ENCODE data around the gene CLRN3. TPM values are rescaled to one million over a fixed set of nuclear protein-coding genes. Genes with fewer than 3 reads are reported as not detected.

The CLRN3 gene
- total RNA-seq, 1 donor from 2014 or later, result not detected

DNA sequence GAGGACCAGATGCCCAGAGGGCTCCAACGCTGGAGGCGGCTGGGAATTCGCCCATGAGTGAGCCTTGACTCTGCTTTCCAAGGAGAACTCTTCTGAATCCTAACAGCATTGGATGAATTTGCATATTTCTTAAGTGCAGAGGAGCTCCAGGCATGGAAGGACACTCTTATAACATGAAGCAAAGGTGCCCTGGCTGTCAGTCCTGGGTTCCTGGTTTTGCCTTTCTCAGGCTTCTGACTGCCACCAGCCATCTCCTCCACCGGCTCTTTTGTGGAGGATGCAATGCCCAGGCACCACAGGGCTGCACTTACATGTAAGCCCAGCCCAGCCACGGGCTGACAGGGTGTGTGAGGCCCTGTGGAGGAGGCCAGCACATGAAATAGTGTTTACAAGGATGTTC is 8.2 kb downstream of the CLRN3 start:
- no peak overlapping the region for H3K4me2 ChIP-seq (ENCODE audit: low read length)
- no peak for DNase-seq (ENCODE audit: low read depth)
- H3K4me1 ChIP-seq (ENCODE audit: insufficient read depth, low read length), result peaks cover 6% of the 10 kb centered on the region
- Mint-ChIP-seq H3K27ac (ENCODE audit: unreplicated experiment) (no peak overlapping the region), H3K27me3 (ENCODE audit: low read depth, unreplicated experiment) (peaks cover 18% of the 10 kb centered on the region), H3K4me1 (ENCODE audit: low read depth, unreplicated experiment) (peaks cover 11% of the 10 kb centered on the region), H3K9me3 (ENCODE audit: unreplicated experiment) (no peaks in the 10 kb centered on the region), H3K4me3 (ENCODE audit: unreplicated experiment) (no peak overlapping the region), H3K36me3 (ENCODE audit: low read depth, unreplicated experiment) (no peaks in the 10 kb centered on the region)
- no peak overlapping the region for H3K4me3 ChIP-seq (ENCODE audit: insufficient read depth, low read depth, low read length)
- TF ChIP-seq, protein P1, sequence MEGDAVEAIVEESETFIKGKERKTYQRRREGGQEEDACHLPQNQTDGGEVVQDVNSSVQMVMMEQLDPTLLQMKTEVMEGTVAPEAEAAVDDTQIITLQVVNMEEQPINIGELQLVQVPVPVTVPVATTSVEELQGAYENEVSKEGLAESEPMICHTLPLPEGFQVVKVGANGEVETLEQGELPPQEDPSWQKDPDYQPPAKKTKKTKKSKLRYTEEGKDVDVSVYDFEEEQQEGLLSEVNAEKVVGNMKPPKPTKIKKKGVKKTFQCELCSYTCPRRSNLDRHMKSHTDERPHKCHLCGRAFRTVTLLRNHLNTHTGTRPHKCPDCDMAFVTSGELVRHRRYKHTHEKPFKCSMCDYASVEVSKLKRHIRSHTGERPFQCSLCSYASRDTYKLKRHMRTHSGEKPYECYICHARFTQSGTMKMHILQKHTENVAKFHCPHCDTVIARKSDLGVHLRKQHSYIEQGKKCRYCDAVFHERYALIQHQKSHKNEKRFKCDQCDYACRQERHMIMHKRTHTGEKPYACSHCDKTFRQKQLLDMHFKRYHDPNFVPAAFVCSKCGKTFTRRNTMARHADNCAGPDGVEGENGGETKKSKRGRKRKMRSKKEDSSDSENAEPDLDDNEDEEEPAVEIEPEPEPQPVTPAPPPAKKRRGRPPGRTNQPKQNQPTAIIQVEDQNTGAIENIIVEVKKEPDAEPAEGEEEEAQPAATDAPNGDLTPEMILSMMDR (IDR thresholded peaks at IDR 0.05; ENCODE audit: insufficient read depth, low read depth, low read length), result no peak
- no peak for TF ChIP-seq EZH2 (IDR thresholded peaks at IDR 0.05; ENCODE audit: insufficient read depth, low read length)
- no peak overlapping the region for H3K27ac ChIP-seq (ENCODE audit: low read depth, low read length)
- no peak for FAIRE-seq
- no peaks in the 10 kb centered on the region for H3K36me3 ChIP-seq (ENCODE audit: insufficient read depth, low read length)
- H4K20me1 ChIP-seq (ENCODE audit: insufficient read depth, low read length), result no peaks in the 10 kb centered on the region
- H3K9ac ChIP-seq (ENCODE audit: low read length), result no peak overlapping the region
- H2AFZ ChIP-seq (ENCODE audit: low read depth, low read length), result no peak overlapping the region
- H3K27me3 ChIP-seq (ENCODE audit: insufficient read depth, low read length), result peaks cover 5% of the 10 kb centered on the region
- H3K79me2 ChIP-seq (ENCODE audit: insufficient read depth, low read length), result no peaks in the 10 kb centered on the region
- H3K9me3 ChIP-seq (ENCODE audit: insufficient read depth, low read depth, low read length), result no peaks in the 10 kb centered on the region

DNA sequence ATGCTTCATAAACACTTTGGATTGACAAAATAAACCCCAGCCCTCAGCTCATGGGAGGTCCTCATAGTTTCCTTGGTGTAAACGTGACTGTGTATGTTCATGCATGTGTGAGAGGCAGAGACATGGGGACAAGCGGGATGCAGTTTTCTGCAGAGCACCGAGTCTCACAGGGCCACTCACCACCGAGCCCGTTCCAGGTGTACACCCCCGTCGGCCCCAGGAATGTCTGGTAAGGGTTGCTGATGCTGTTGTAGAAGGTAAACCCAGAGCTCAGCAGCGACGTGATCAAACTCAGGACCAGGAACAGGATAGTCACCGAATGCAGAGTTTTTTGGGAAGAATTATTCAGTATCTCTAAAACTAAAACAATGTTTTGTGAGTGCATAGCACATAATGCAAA is 9.2 kb downstream of the CLRN3 start:
- no peak for DNase-seq (ENCODE audit: low read depth)
- H3K4me2 ChIP-seq (ENCODE audit: low read length), result no peak overlapping the region
- H3K27me3 ChIP-seq (ENCODE audit: insufficient read depth, low read length), result peaks cover 7% of the 10 kb centered on the region
- no peaks in the 10 kb centered on the region for H3K4me1 ChIP-seq (ENCODE audit: insufficient read depth, low read length)
- H3K27me3 Mint-ChIP-seq (ENCODE audit: low read depth, unreplicated experiment), result peaks cover 21% of the 10 kb centered on the region
- H3K27ac ChIP-seq (ENCODE audit: low read depth, low read length), result no peak overlapping the region
- H3K4me3 ChIP-seq (ENCODE audit: insufficient read depth, low read depth, low read length), result no peak overlapping the region
- no peaks in the 10 kb centered on the region for H3K9me3 ChIP-seq (ENCODE audit: insufficient read depth, low read depth, low read length)
- no peaks in the 10 kb centered on the region for H3K79me2 ChIP-seq (ENCODE audit: insufficient read depth, low read length)
- H3K9ac ChIP-seq (ENCODE audit: low read length), result no peak overlapping the region
- H3K4me1 Mint-ChIP-seq (ENCODE audit: low read depth, unreplicated experiment), result peaks cover 3% of the 10 kb centered on the region
- H3K9me3 Mint-ChIP-seq (ENCODE audit: unreplicated experiment), result no peaks in the 10 kb centered on the region
- H3K4me3 Mint-ChIP-seq (ENCODE audit: unreplicated experiment), result no peak overlapping the region
- TF ChIP-seq, protein P1 (IDR thresholded peaks at IDR 0.05; ENCODE audit: insufficient read depth, low read depth, low read length), result no peak
- no peak for TF ChIP-seq EZH2 (IDR thresholded peaks at IDR 0.05; ENCODE audit: insufficient read depth, low read length)
- H4K20me1 ChIP-seq (ENCODE audit: insufficient read depth, low read length), result no peaks in the 10 kb centered on the region
- no peak overlapping the region for H2AFZ ChIP-seq (ENCODE audit: low read depth, low read length)
- H3K36me3 Mint-ChIP-seq (ENCODE audit: low read depth, unreplicated experiment), result no peaks in the 10 kb centered on the region
- H3K36me3 ChIP-seq (ENCODE audit: insufficient read depth, low read length), result no peaks in the 10 kb centered on the region
- FAIRE-seq, result no peak
- H3K27ac Mint-ChIP-seq (ENCODE audit: unreplicated experiment), result no peak overlapping the region

DNA sequence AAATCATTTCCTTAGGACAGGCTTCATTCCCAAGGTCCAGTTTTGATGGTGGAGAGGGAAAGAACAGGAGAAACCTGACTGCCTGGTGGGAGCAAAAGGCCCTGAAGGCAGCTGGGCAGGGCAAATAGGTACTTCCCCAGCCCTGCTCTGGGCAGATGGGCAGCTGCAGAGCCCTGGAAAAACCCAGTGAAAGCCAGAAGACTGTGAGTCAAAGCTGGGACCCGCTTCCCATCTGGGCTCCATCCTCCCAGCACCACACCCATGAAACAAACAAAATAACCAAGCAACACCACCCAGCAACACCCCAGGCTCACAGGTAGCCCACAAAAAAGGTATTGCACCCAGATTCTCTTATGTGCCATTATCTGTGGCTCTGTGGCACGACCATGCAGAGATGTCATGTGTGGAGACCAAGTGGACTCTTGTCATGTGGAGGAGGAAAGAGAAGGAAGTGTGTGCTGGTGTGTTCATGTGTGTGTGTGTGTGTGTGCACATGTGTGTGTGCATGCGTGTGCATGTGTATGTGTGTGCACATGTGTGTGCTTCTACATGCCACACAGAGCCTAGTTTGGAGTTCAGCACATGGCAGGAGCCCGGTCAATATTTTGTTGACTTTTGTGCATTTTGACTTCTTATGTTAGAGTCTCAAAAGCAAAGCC is 9.8 kb downstream of the CLRN3 start:
- Histone ChIP-seq H2AFZ (ENCODE audit: low read depth, low read length) (no peak overlapping the region), H3K79me2 (ENCODE audit: insufficient read depth, low read length) (no peaks in the 10 kb centered on the region), H3K27ac (ENCODE audit: low read depth, low read length) (no peak overlapping the region), H3K4me2 (ENCODE audit: low read length) (no peak overlapping the region), H4K20me1 (ENCODE audit: insufficient read depth, low read length) (no peaks in the 10 kb centered on the region), H3K36me3 (ENCODE audit: insufficient read depth, low read length) (no peaks in the 10 kb centered on the region), H3K9me3 (ENCODE audit: insufficient read depth, low read depth, low read length) (no peaks in the 10 kb centered on the region), H3K4me3 (ENCODE audit: insufficient read depth, low read depth, low read length) (no peak overlapping the region), H3K9ac (ENCODE audit: low read length) (no peak overlapping the region), H3K27me3 (ENCODE audit: insufficient read depth, low read length) (peaks cover 7% of the 10 kb centered on the region), H3K4me1 (ENCODE audit: insufficient read depth, low read length) (no peaks in the 10 kb centered on the region)
- H3K9me3 Mint-ChIP-seq (ENCODE audit: unreplicated experiment), result no peaks in the 10 kb centered on the region
- no peaks in the 10 kb centered on the region for H3K4me1 Mint-ChIP-seq (ENCODE audit: low read depth, unreplicated experiment)
- H3K36me3 Mint-ChIP-seq (ENCODE audit: low read depth, unreplicated experiment), result no peaks in the 10 kb centered on the region
- H3K27ac Mint-ChIP-seq (ENCODE audit: unreplicated experiment), result no peak overlapping the region
- no peak for DNase-seq (ENCODE audit: low read depth)
- H3K4me3 Mint-ChIP-seq (ENCODE audit: unreplicated experiment), result no peak overlapping the region
- TF ChIP-seq, protein P1 (IDR thresholded peaks at IDR 0.05; ENCODE audit: insufficient read depth, low read depth, low read length), result no peak
- no peak for TF ChIP-seq EZH2 (IDR thresholded peaks at IDR 0.05; ENCODE audit: insufficient read depth, low read length)
- peaks cover 23% of the 10 kb centered on the region for H3K27me3 Mint-ChIP-seq (ENCODE audit: low read depth, unreplicated experiment)
- no peak for FAIRE-seq

Measured in astrocyte (in vitro differentiated cells and primary cell).